ENCODE results near the gene CACNA2D3. TPM values are rescaled to one million over a fixed set of nuclear protein-coding genes. Genes with fewer than 3 reads are reported as not detected.

Gene CACNA2D3
- total and polyA plus RNA-seq, 12 donors: 0.51 to 43.5 (median 19.3) TPM

DNA sequence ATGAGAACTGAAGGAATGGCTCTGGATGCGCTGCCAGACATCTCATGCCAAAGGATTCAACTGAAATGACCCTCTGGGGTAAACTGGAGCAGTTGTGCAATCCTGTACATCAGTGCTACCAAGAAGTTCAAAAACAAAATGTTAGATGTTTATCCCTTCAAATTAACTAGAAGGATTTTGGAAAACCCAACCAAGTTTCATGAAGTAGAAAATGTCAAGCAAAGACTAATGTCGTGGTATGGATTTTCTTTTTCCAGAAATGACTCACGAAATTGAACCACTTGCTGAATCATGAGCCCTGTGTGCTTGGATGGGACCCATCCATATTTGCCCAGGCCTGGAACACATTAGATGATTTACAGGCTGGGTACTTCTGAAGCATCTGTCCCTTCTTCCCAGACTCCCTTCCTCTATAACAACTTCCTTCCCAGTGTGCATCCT lies 703.9 kb downstream of the CACNA2D3 start:
- Histone ChIP-seq H3K4me1 (peaks cover 0 to 9% (median 4%) of the 10 kb centered on the region in 9 donors), H3K36me3 (no peaks in the 10 kb centered on the region), H3K4me3 (no peak overlapping the region), H3K9me3 (peaks cover 0 to 15% (median 9%) of the 10 kb centered on the region in 11 donors), H3K27ac (no peak overlapping the region), H3K27me3 (no peaks in the 10 kb centered on the region)
- TF ChIP-seq, protein P1, sequence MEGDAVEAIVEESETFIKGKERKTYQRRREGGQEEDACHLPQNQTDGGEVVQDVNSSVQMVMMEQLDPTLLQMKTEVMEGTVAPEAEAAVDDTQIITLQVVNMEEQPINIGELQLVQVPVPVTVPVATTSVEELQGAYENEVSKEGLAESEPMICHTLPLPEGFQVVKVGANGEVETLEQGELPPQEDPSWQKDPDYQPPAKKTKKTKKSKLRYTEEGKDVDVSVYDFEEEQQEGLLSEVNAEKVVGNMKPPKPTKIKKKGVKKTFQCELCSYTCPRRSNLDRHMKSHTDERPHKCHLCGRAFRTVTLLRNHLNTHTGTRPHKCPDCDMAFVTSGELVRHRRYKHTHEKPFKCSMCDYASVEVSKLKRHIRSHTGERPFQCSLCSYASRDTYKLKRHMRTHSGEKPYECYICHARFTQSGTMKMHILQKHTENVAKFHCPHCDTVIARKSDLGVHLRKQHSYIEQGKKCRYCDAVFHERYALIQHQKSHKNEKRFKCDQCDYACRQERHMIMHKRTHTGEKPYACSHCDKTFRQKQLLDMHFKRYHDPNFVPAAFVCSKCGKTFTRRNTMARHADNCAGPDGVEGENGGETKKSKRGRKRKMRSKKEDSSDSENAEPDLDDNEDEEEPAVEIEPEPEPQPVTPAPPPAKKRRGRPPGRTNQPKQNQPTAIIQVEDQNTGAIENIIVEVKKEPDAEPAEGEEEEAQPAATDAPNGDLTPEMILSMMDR (IDR thresholded peaks at IDR 0.05): no peak
- WGBS, 2 donors: 82 to 91% methylated on average over 3 of the region's 3 CpGs
- ATAC-seq (no peak), DNase-seq (no peak)
- intact Hi-C loops (cut with DNase I): no loop called here

DNA sequence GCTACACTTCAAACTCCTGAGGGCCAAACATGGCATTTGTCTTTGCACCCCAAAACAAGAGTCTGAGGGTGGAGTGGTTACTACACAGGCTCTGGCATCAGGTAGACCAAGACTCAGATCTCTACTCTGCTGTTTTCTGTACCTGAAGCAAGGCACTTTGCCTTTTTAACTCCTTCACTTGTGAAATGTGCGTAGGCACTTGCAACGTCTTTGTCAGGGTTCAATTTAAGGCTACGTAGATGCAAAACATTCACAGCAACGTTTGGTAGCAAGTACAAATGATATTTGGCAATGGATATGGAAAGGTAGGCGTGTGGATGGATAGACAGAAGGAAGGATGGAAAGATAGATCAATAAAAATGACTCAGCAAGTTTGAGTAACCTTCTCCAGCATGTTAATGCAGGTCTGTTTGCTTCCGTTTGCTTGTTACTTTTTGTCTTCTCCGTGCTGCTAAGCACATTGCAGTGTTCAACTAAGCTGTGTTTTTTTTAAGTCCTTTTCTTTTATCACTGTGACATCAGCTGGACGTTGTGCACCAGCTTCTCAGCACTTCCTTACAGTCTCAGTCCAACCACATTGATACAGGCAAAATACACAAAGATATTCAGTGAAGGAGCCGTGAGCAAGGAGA lies 704.8 kb downstream of the CACNA2D3 start:
- peaks cover 0 to 4% (median 0%) of the 10 kb centered on the region in 9 donors for H3K4me1 ChIP-seq
- H3K36me3 ChIP-seq: no peaks in the 10 kb centered on the region
- DNase-seq (no peak), ATAC-seq (no peak)
- H3K9me3 ChIP-seq: peaks cover 0 to 16% (median 9%) of the 10 kb centered on the region in 11 donors
- TF ChIP-seq, protein P1 (IDR thresholded peaks at IDR 0.05): no peak
- 64 to 67% methylated on average over 9 of the region's 9 CpGs for WGBS, 2 donors
- intact Hi-C loops (cut with DNase I): no loop called here
- H3K4me3 ChIP-seq: no peak overlapping the region
- H3K27me3 ChIP-seq: no peaks in the 10 kb centered on the region
- no peak overlapping the region for H3K27ac ChIP-seq

DNA sequence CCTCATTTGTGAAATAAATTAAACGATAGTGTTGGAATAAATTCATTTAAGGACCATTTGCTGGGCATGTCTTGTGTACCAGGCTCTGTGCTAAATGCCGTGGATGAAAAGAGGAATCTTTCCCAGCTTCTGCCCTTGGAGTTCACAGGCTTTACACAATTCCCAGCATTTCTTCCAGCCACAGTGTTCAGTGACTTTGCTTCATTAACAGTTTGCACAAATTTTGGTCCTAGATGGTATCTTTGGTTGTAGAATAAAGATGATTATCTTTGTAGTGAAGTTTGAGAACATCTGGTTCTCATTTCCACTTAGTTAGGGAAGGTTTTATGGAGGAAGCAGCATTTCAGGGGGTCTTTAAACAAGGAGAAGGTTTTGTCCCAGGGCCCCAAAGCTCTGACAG lies 705.4 kb downstream of the CACNA2D3 start:
- Histone ChIP-seq H3K36me3 (no peaks in the 10 kb centered on the region), H3K27ac (no peak overlapping the region), H3K27me3 (no peaks in the 10 kb centered on the region), H3K4me1 (no peaks in the 10 kb centered on the region), H3K9me3 (peaks cover 0 to 16% (median 9%) of the 10 kb centered on the region in 11 donors), H3K4me3 (no peak overlapping the region)
- intact Hi-C loops (cut with DNase I): no loop called here
- ATAC-seq: no peak
- TF ChIP-seq, protein P1 (IDR thresholded peaks at IDR 0.05): no peak
- DNase-seq: no peak
- 76 to 83% methylated on average over 2 of the region's 2 CpGs for WGBS, 2 donors

DNA sequence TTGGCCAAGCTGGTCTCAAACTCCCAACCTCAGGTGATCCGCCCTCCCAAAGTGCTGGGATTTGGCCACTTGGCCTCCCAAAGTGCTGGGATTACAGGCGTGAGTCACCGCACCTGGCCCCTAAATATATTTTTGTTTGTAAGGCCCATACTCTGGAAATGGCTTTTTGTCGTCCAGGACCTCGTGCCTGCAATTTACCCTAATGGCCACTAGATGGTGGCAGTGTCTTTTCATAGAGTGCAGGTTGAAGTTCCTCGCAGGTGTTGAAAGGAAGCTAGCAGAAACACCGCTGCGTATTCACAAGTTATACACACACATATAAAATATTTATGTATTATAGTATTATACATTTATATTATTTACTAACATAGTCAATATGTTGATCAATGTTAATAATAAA lies 708.3 kb downstream of the CACNA2D3 start:
- Histone ChIP-seq H3K27me3 (no peaks in the 10 kb centered on the region), H3K4me3 (no peak overlapping the region), H3K27ac (no peak overlapping the region), H3K36me3 (no peaks in the 10 kb centered on the region), H3K4me1 (no peaks in the 10 kb centered on the region), H3K9me3 (peaks cover 0 to 16% (median 9%) of the 10 kb centered on the region in 11 donors)
- DNase-seq: no peak
- WGBS, 2 donors: 60 to 68% methylated on average over 8 of the region's 8 CpGs
- intact Hi-C loops (cut with DNase I): no loop called here
- ATAC-seq: no peak
- TF ChIP-seq, protein P1 (IDR thresholded peaks at IDR 0.05): peak in 8 of 9 donors; percentile 16 to 51 (median 32)
